Posterior vena cava (tissue), 2 donors: ENCODE measurements around the gene ADCY7. TPM values are rescaled to one million over a fixed set of nuclear protein-coding genes. Genes with fewer than 3 reads are reported as not detected.

Source experiments
- DNase-seq: peaks from one replicate; pipeline ENCODE4 v3.0.0-alpha.2; 2020; ENCODE audit warnings: low spot score
- intact Hi-C, 2 donors: fragments of 100-400 bp; cut with DNase I; formaldehyde crosslinking; loops; one replicate each; pipeline versions ENCODE4 v1.14.1 to v1.14.2; 2022 to 2023
- total RNA-seq, 2 donors: library from RNA; stranded (reverse); fragmentation: NEBNext Ultra II Directional; extraction: Animal tissue kit (Norgen Biotek cat#: 25700); gene quantifications; one replicate each; pipeline ENCODE4 v1.2.1, GENCODE V29; 2021
- donor health status: DM: yes; HTN: yes; CAD: no.
- donor health status: DM: yes; HTN: yes; CAD: no.

ADCY7 gene
- total RNA-seq, 2 donors from 2014 or later, result 31.3 to 50.2 TPM

DNA sequence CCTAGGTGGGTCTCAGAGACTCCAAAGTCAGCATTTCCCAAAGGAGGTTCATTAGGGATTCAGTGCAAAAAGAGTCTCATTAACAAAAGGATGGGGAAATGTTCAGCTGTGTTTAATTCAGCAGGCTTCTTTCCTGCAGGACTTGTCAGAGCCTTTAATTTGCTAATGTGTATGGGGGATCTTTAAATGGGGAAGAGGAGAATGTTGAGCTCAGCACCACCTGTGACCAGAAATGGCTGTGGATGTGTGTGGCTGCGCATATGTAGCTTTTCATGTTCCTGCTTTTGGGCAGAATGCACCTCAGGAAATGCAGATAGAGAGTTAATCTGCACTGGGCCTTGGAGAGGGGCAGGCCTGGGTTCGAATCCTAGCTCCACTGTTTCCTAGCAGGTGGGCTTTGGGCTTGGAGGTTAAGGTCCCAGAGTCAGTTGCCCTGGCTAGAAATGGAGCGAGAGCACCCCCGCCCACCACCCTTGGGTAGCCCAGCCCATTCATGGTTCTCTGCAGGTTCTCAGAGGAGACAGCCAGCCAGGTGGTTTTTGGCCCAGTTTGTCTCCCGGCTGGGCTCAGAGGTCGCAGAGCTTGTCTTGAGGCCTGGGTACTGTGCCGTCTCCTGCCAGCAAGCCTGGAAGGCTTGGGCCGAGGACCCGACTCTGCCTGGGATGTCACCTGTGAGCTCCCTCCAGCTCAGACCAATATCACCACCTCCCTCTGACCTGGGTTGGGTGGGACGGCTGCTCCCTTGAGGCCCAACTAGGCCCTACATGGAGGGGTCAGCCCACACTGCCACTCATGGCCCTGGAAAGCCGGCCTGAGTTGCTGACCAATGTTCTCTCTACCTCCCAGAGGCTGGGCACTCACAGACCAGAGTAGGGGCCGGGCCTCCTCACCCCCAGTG lies 9.3 kb downstream of the ADCY7 start:
- intact Hi-C loops, result no loop called here

DNA sequence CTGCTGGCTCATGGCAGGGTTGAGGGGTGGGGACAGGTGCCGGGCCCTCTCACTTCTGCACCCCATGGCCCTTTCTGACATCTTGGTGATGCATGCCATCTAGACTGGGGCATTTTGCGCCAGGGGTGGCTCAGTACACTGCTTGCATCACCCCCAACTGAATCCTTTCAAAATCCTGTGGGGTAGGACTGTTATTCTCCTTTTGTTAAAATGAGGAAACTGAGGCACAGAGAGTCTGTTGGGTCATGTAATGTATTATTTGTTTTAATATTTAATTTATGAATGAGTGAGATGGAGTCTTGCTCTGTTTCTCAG lies 9.9 kb downstream of the ADCY7 start:
- DNase-seq, result no peak

More for the DNA sequence above, 9.3 kb downstream of the ADCY7 start:
- DNase-seq, result peak; percentile 79

DNA sequence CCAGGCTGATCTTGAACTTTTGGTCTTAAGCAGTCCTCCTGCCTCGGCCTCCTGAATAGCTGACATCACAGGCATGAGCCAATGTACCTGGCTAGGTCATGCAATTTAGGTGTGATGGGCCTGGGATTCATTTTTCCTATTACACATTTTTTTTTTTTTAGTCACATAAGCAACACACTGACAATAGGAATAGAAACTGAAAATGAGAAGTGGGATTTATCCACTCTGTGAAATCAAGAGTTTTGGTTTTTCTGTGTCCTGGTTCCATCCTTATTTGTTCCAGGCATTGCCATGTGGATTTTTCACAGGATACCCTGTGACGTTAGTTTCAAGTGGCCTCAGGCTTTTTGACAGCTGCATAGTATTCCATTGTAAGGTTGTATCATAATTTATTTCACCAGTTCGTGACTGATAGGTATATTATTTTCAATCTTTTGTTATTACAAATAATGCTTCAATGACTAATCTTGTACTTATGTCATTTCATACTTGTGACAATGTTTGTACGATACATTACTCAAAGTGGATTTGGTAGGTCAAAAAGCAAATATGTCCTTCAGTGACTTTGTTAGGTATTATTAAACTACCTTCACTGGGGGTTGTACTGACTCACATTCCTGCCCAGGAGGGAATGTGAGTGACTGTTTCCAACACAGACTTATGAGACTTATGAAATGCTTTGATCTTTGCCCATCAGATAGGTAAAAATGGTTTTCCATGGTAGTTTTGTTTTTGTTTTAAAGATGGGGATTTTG lies 10.6 kb downstream of the ADCY7 start:
- DNase-seq, result no peak
- intact Hi-C loops, result no loop called here

More for the DNA sequence above, 9.9 kb downstream of the ADCY7 start:
- intact Hi-C loops, result no loop called here

DNA sequence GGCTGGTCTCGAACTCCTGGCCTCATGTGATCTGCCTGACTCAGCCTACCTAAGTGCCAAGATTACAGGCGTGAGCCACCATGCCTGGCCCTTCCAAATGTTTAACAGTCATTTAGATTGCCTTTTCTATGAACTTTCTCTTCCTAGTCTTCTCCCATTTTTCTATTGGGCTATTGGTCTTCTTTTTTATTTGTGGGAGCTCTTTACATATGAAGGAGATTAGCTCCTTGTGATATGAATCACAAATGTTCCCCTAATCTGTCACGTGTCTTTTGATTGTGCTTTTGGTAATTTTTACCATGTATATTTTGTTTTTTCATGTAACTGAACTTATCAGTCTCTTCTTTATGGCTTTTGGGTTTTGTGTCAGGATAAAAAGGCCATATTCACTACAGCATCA lies 11.9 kb downstream of the ADCY7 start:
- peak; percentile 5 for DNase-seq
- intact Hi-C loops, result no loop called here

DNA sequence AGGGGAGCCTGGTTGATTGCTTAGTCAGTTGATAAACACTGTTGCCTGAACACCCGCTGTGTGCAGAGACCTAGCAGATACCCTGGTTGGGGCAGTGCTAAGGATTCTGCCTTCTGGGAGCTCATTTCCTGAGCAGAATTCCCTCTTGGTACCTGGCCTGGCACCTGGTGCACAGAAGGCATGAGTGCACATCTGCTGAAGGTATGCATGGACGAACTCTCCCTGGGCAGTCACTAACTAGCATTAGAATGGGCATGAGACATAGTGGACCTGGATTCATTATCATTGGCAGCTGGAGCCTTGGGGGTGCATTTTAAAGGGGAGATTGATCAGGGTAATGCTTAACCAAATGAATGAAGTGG lies 13.1 kb downstream of the ADCY7 start:
- DNase-seq, result peak; percentile 8
- intact Hi-C loops, result no loop called here

DNA sequence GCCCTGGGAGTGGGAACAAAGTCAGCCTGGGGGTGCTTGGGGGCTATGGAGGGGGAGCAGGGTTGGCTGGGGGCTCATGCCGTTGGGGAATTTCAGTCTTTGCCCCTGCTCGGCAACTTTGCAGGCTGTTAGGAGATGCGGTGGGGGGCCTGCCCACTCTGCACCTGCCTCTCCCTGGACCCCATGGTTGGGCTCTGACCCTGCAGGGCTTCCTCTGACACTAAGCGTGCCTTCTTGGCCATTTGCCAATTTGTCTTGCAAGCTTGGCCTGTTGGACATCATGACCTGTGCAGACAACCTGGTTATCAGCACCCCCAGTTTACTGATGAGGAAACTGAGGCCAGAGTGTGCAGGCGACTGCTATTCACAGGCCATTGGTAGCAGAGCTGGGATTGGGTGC lies 14.6 kb downstream of the ADCY7 start:
- DNase-seq, result peak; percentile 30
- intact Hi-C loops, result no loop called here

DNA sequence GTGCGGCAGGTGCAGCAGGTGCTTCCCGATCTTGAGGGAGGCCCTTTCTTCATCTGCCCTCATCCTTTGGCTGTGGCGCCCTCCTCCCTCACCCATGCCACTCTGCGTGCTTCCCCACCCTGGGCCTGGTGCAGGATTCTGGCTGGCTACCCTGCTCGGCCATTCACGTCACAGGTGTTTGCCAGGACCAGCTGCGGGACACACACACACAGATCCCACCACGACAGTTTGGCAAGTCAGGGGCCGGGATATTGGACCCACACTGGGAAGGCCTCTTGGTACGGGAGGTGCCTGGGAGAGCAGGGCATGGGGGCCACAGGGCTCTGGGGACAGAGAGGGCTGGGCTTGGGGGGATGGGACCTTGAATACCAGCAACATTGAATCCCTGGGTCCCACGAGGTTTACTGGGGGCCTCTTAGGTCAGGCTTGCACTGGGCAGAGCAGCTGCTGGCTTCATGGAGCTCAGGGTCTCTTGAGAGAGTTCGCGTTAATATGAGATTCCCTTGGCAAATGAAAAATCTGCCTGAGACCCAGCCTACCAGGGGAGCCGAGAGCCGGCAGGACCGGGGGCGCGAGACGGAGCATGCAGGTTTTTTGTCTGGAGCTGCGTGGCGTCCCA lies 15.1 kb downstream of the ADCY7 start:
- peak; percentile 76 for DNase-seq

DNA sequence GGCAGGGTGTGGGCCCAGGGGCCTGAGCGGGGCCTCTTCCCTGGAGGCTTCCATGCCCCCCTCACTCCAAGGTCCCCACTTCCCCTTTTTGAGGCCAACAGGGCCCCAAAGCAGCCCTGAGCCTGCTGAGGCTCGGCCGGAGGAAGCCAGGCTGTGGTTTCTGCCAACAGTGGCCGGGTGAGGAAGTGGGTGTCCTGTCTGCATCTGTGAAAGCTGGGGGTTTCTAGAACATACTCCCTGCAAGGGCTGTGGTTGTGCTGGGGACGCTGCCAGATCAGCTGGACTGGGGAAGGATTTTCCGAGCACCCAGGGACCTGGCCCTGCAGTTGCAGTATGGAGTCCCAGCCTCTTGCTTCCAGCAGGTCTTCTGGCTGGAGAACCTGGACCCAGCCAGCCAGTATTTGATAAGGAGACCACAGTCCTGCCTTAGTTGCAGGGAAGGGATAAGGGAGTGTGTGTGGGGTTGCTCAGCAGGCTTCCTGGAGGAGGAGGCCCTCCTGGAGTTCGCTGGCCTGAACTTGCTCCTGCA lies 15.7 kb downstream of the ADCY7 start:
- peak; percentile 94 for DNase-seq
- intact Hi-C loops, result no loop called here

More for the DNA sequence above, 15.1 kb downstream of the ADCY7 start:
- intact Hi-C loops, result no loop called here

DNA sequence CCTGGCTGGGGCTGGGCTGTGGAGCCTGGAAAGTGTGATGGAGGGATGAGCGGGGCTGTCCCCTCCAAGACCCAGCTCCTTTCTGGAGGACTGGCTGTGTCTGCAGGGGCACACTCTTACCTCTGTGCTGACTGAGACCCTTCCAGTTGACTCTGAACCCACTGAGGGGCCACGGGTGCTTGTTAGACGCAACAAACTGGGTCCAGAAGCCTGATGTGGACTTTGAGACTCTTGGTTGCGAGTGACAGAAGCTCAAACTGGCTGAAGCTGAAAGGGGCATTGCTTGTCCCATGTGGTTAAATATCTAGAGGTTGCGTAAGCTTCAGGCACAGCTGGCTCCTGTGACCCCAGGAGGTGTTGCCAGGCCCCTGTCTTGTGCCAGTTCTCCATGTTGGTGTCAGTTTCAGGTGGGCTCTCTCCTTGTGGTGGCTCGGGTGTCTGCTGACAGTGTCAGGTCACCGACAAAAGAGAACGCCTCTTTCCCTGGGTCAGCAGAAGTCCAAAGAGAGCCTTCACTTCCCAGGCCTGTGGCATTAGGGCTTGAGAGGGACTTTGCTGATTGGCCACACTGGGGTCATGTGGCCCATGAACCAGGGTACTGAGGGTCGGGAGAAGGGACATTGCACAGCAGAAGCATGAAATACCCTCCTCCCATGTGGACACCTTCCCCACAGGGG lies 16.7 kb downstream of the ADCY7 start:
- no peak for DNase-seq
- intact Hi-C loops, result no loop called here

DNA sequence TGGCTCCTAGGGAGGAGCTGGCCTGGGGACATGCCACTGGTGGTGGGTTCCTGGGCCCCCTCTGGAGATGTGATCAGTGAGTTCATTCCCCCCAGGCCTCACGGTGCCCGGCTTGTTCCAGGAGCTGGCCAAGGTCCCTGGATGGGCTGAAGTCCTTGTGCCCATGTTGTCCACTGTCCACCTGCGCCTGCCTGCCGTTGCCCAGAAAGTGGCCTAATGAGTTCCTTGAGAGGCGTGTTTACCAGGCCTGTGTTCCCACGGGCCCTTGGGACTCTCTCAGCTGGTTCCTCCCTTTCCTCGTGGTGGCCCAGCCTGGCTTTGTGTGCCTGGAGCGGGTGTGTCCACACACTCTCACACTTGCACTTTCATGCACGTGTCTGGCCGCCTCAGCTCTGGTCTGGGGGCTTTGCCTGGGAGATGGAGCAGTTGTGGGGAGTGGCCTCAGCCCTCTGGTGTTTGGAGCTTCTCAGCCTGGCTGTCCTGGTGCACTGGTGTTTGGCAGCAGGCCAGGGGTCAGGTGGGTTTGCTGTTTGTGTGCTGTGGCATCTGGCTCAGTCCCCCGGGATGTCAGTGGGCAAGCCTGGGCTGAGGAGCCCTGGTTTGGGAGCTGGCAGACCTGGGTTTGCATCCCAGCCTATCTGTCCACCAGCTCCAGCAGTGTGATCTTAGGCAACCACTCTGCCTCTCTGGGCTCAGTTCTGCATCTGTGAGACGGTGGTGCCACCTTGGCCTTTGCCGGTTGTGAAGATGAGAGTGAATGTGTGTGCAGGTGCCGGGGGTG lies 18.0 kb downstream of the ADCY7 start:
- DNase-seq, result no peak
- intact Hi-C loops, result no loop called here

DNA sequence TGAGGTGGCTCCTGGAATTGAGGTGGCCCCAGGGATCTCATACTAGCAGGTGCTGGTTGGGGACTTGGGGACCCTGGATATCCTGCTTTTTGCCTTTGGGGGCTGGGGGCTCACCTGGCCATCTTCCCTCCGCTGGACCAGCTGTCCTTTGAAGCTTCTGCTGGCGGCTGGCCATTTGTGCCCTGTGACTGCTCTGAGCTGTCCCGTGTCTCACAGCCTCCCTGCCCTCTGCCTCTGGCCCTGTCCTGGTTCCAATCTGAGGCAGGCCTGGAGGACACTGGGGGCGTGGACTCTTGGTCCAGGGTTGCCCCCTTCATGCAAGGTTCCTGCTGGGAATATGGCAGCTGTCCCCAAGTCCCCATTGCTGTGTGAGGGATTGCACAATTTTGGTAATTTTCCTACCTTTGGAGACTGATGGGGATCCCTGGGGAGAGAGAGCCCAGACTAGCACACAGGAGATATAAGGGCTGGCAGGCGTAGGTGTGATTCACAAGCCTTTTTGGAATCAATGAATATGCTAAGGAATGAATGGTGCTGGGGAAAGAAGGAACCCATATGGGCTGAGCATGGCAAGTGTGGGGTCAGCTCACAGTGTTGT lies 19.2 kb downstream of the ADCY7 start:
- intact Hi-C loops, result no loop called here

DNA sequence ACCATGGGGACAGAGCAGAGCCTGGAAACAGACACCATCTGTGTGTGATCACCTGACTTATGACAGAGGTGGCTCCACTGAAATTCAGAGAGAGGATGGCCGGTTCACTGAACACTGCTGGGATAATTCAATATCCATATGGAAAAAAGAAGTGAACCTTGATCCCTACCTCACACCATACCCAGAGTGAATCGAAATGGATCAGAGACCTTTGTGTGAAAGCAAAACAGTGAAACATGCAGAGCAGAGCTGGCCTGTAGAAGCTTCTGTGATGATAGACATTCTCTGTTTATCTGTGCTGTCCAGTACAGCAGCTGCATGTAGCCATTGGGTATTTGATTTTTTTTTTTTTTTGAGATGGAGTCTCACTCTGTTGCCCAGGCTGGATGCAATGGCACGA lies 20.3 kb downstream of the ADCY7 start:
- DNase-seq, result no peak
- intact Hi-C loops, result no loop called here

More for the DNA sequence above, 19.2 kb downstream of the ADCY7 start:
- no peak for DNase-seq

DNA sequence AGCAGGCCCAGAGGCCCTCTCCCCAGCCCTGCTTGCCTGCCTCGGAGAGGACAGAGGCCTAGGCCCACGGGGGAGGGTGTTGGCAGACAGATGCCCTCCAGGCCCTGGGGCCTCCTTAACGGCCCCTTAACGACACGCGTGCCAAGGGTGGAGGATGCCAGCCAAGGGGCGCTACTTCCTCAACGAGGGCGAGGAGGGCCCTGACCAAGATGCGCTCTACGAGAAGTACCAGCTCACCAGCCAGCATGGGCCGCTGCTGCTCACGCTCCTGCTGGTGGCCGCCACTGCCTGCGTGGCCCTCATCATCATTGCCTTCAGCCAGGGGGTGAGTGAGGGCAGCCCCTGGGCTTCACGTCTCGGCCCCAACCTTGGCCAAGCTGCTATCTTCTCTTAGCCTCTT lies 21.7 kb downstream of the ADCY7 start:
- no peak for DNase-seq

DNA sequence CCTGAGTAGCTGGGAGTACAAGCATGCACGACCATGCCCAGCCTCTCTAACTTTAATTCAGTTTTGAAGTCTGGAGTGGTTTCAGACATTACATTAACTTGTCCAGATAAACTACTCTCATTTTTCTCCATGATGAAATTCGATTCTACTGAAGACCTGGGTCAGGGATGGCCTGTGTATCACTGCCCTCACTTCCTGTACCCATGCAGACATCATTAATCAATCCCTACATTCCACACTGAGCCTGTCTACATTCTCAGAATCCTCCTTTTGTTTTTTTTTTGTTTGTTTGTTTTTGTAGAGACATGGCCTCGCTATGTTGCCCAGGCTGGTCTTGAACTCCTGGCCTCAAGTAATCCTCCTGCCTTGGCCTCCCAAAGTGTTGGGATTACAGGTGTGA lies 22.6 kb downstream of the ADCY7 start:
- intact Hi-C loops, result no loop called here
- no peak for DNase-seq

More for the DNA sequence above, 21.7 kb downstream of the ADCY7 start:
- intact Hi-C loops, result no loop called here

DNA sequence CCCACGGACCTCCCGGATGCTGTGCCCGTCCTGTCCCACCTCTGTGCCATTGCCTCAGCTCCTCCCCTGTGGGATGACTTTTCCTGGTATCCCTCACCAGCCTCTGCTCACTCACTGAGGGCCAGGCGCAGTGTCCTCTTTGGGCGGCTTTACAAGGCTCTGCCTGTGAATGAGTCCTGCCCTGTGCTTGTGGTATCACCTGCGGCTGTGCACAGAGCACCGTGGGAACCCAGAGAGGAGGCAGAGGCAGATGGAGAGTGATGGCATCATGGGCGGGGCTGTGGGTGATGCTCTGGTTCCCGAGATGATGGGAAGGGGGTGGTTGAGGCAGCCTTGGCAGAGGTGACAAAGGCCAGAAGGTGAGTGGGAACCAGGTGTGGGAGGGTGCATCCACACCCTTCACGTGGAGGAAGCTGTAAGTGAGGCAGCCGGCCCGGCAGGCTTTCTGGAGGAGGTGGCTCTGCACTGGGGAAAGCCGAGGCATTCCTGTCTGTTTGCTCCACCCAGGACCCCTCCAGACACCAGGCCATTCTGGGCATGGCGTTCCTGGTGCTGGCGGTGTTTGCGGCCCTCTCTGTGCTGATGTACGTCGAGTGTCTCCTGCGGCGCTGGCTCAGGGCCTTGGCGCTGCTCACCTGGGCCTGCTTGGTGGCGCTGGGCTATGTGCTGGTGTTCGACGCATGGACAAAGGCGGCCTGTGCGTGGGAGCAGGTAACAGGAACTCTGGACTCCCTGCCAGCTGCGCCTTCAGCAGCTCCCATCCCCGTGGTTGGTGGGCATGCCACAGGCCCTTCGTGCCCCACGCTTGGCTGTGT lies 23.8 kb downstream of the ADCY7 start:
- no peak for DNase-seq
- intact Hi-C loops, result no loop called here

DNA sequence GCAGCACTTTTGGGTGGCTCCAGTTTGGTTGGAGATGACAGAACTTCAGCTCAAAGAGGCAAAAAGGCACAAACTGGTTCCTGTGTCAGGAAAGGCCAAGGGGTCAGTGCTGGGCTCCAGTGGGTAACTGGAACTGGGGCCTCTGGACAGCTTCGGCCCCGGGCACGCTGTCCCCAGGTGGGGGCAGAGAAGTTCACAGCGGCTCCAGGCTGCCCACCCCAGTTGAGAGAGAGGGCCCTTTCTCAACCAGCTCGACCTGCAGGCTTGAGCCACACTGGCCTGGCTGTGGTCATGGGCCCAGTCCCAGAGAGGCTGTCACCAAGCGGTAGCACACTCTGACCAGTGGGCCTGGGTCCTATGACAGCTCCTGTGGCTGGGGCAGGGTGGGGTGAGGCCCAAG lies 24.5 kb downstream of the ADCY7 start:
- DNase-seq, result no peak
- intact Hi-C loops, result no loop called here

DNA sequence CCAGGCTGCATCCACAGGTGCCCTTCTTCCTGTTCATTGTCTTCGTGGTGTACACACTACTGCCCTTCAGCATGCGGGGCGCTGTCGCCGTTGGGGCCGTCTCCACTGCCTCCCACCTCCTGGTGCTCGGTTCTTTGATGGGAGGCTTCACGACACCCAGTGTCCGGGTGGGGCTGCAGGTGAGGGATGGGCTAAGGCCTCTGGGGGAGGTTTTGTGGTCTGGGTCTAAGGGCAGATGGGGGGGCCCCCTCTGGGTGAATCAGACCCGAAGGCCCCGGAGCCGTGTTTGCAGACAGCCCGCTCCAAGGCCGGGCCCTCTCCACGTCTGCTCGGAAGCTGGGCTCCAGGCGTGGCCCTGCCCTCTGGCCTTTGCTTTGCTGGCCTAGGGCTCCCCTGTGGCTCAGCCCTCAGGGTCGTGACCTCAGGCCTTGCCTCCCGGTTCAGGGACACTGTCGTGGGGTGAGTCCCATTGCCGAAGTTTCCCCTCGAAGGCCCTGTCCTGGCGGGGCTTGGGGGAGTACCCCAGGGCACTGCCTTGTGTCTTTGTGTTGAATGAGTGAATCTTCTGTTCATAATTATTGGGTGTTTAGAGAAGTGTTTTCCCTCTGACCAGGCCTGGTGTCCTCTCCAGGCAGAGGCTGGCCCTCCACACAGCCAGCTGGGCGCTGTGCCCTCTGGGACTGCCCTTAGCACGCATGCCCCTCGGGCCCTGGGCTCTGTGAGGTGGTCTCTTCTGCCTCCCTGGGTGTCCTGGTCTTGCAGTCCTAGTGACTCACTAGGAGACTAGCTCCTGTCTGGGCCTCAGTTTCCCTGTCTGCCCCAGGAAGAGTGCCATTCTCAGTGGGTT lies 25.6 kb downstream of the ADCY7 start:
- intact Hi-C loops, result no loop called here
- DNase-seq, result no peak
